Osteocyte (in vitro differentiated cells): ENCODE measurements around the gene ACADS. TPM values are rescaled to one million over a fixed set of nuclear protein-coding genes. Genes with fewer than 3 reads are reported as not detected.

Source experiments
- DNase-seq: peaks from one replicate; pipeline ENCODE4 v3.0.0; 2021; ENCODE audit warnings: mixed read lengths; ENCODE audit not compliant: unreplicated experiment; ENCODE audit errors: extremely low spot score
- H3K27ac Mint-ChIP-seq: one replicate; pipeline ENCODE4 v1.8.0; 2021; ENCODE audit warnings: mild to moderate bottlenecking, mixed read lengths; ENCODE audit not compliant: unreplicated experiment
- H3K27me3 Mint-ChIP-seq: one replicate; pipeline ENCODE4 v1.8.0; 2021; ENCODE audit warnings: mixed read lengths; ENCODE audit not compliant: unreplicated experiment
- H3K36me3 Mint-ChIP-seq: one replicate; pipeline ENCODE4 v1.8.0; 2021; ENCODE audit warnings: mixed read lengths; ENCODE audit not compliant: unreplicated experiment
- H3K4me1 Mint-ChIP-seq: one replicate; pipeline ENCODE4 v1.8.0; 2021; ENCODE audit warnings: mixed read lengths; ENCODE audit not compliant: unreplicated experiment
- H3K4me3 Mint-ChIP-seq: one replicate; pipeline ENCODE4 v1.8.0; 2021; ENCODE audit warnings: mild to moderate bottlenecking, moderate library complexity, mixed read lengths; ENCODE audit not compliant: unreplicated experiment
- H3K9me3 Mint-ChIP-seq: one replicate; pipeline ENCODE4 v1.8.0; 2021; ENCODE audit warnings: mixed read lengths; ENCODE audit not compliant: unreplicated experiment
- total RNA-seq: library from RNA; stranded (reverse); gene quantifications from 2 replicates; pipeline ENCODE4 v1.2.1, GENCODE V29; 2021
- TF ChIP-seq, protein P1 (sequence below): fragments of 200-600 bp; sonication (generic); IDR thresholded peaks from 2 replicates; pipeline ENCODE4 v1.5.0; 2021; ENCODE audit warnings: antibody characterized with exemption, mild to moderate bottlenecking, moderate library complexity

Gene ACADS
- total RNA-seq, 1 donor from 2014 or later = 4.9 TPM

- TF ChIP-seq, protein P1, sequence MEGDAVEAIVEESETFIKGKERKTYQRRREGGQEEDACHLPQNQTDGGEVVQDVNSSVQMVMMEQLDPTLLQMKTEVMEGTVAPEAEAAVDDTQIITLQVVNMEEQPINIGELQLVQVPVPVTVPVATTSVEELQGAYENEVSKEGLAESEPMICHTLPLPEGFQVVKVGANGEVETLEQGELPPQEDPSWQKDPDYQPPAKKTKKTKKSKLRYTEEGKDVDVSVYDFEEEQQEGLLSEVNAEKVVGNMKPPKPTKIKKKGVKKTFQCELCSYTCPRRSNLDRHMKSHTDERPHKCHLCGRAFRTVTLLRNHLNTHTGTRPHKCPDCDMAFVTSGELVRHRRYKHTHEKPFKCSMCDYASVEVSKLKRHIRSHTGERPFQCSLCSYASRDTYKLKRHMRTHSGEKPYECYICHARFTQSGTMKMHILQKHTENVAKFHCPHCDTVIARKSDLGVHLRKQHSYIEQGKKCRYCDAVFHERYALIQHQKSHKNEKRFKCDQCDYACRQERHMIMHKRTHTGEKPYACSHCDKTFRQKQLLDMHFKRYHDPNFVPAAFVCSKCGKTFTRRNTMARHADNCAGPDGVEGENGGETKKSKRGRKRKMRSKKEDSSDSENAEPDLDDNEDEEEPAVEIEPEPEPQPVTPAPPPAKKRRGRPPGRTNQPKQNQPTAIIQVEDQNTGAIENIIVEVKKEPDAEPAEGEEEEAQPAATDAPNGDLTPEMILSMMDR = no peak
- Mint-ChIP-seq H3K4me3 (no peak overlapping the region), H3K27ac (peak overlapping the region; percentile 38), H3K27me3 (no peaks in the 10 kb centered on the region), H3K36me3 (peaks cover 34% of the 10 kb centered on the region), H3K4me1 (peaks cover 17% of the 10 kb centered on the region), H3K9me3 (no peaks in the 10 kb centered on the region)
- no peak for DNase-seq
Observed at GRCh38 chr12:120771097-120771496, 45.5 kb downstream of the ACADS start.

DNA sequence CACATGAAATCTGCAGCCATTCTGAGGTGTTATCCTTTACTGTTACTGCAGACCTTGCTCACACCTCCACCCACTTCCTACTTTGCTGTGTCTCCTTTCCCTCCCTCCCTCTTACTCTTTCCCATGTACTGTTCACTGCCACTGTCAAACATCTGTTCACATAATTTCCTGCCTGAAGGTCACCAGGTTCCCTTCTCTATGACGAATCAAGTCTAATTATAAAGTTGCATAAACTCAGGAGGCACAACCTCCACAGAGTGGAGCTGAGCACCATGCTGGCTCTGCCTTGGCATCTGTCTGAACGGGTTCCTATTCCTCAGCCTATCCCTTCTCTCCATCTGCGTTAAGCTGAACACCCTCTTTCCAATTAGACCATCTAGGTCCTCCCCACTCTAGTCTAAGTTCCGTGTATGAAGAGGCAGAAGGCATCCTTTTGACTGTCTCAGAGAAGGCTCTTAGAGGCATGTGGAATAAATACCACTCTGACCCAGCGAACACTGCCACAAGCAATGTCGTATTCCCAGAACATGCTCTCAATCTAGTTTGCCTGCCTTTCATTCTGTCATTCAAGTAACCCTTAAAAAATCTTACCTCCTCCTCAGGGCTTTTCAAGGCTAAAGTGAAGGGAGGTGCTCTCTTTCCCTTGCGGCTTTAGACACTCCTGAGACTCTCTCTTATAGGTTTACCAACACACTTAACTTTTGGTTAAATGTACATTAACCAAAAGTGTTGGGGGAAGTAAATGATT, 48.7 kb downstream of the ACADS start:
- H3K4me3 Mint-ChIP-seq = no peak overlapping the region
- no peaks in the 10 kb centered on the region for H3K27me3 Mint-ChIP-seq
- no peak for DNase-seq
- no peak overlapping the region for H3K27ac Mint-ChIP-seq
- peaks cover 17% of the 10 kb centered on the region for H3K4me1 Mint-ChIP-seq
- TF ChIP-seq, protein P1 = no peak
- H3K9me3 Mint-ChIP-seq = no peaks in the 10 kb centered on the region
- peaks cover 19% of the 10 kb centered on the region for H3K36me3 Mint-ChIP-seq

GRCh38 chr12:120775862-120776552, 50.4 kb downstream of the ACADS start:
- no peak overlapping the region for H3K4me3 Mint-ChIP-seq
- no peaks in the 10 kb centered on the region for H3K27me3 Mint-ChIP-seq
- DNase-seq = no peak
- no peak overlapping the region for H3K27ac Mint-ChIP-seq
- H3K9me3 Mint-ChIP-seq = no peaks in the 10 kb centered on the region
- peaks cover 9% of the 10 kb centered on the region for H3K4me1 Mint-ChIP-seq
- TF ChIP-seq, protein P1 = peak; percentile 24
- peaks cover 17% of the 10 kb centered on the region for H3K36me3 Mint-ChIP-seq

GRCh38 chr12:120783197-120783596, 57.6 kb downstream of the ACADS start:
- no peaks in the 10 kb centered on the region for H3K27me3 Mint-ChIP-seq
- TF ChIP-seq, protein P1 = no peak
- H3K36me3 Mint-ChIP-seq = peaks cover 33% of the 10 kb centered on the region
- H3K27ac Mint-ChIP-seq = peak overlapping the region; percentile 46
- H3K4me3 Mint-ChIP-seq = no peak overlapping the region
- peaks cover 5% of the 10 kb centered on the region for H3K4me1 Mint-ChIP-seq
- no peak for DNase-seq
- no peaks in the 10 kb centered on the region for H3K9me3 Mint-ChIP-seq

GRCh38 chr12:120784804-120785203, 59.2 kb downstream of the ACADS start:
- no peak overlapping the region for H3K4me3 Mint-ChIP-seq
- no peak overlapping the region for H3K27ac Mint-ChIP-seq
- H3K36me3 Mint-ChIP-seq = peaks cover 25% of the 10 kb centered on the region
- no peaks in the 10 kb centered on the region for H3K27me3 Mint-ChIP-seq
- H3K9me3 Mint-ChIP-seq = no peaks in the 10 kb centered on the region
- peaks cover 5% of the 10 kb centered on the region for H3K4me1 Mint-ChIP-seq
- TF ChIP-seq, protein P1 = no peak
- DNase-seq = no peak
